Muscle layer of duodenum (tissue), 2 donors: ENCODE data around the gene AMZ2.
"Not testable (repeated sequence)": the region's sequence is repeated elsewhere in the genome, so short reads cannot be mapped to it uniquely, and the experiment has no call there.

Experiments used
- H3K27ac ChIP-seq: one replicate; pipeline ENCODE4 v1.7.0; 2013; ENCODE audit warnings: mild to moderate bottlenecking, low read length
- H3K27me3 ChIP-seq: one replicate; pipeline ENCODE4 v1.7.0; 2013; ENCODE audit warnings: low read depth, mild to moderate bottlenecking, control low read depth, low read length
- H3K36me3 ChIP-seq, 2 donors: one replicate each; pipeline ENCODE4 v1.7.0; 2013; ENCODE audit warnings: low read length in 2 of 2, control low read depth in 1 of 2, mild to moderate bottlenecking in 1 of 2; ENCODE audit not compliant: insufficient read depth in 2 of 2, control insufficient read depth in 1 of 2
- H3K4me1 ChIP-seq, 2 donors: one replicate each; pipeline ENCODE4 v1.7.0; 2013; ENCODE audit warnings: low read length in 2 of 2, mild to moderate bottlenecking in 2 of 2, control low read depth in 1 of 2, moderate library complexity in 1 of 2; ENCODE audit not compliant: insufficient read depth in 2 of 2, control insufficient read depth in 1 of 2
- H3K4me3 ChIP-seq, 2 donors: one replicate each; pipeline ENCODE4 v1.7.0; 2013; ENCODE audit warnings: low read length in 2 of 2, low read depth in 1 of 2, mild to moderate bottlenecking in 1 of 2
- H3K9me3 ChIP-seq, 2 donors: one replicate each; pipeline ENCODE4 v1.7.0; 2013; ENCODE audit warnings: low read length in 2 of 2, control low read depth in 1 of 2, mild to moderate bottlenecking in 1 of 2; ENCODE audit not compliant: control insufficient read depth in 1 of 2
- donor health status: healthy.

The AMZ2 gene

DNA sequence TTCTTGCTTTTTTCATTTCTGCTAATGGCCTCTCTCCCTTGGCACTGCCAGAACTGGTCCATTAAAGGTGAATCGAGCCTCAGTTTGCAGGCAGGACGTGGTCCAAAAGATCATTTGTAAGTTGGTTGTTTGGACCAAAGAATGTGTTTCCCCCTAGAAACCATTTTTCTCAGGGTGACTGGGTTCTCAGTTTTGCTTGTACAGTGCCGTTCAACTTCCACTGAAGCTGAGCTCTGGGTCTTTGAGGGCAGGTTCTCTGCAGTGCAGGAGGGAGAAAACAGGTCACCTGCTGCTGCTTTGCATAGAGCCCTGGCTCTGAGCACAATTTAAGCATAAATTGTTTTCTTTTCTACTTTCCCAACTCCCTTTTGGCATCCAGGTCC, 9.0 kb upstream of the AMZ2 start:
- Histone ChIP-seq H3K27ac (no peak overlapping the region), H3K4me3 (no peak overlapping the region), H3K27me3 (no peaks in the 10 kb centered on the region), H3K36me3 (no peaks in the 10 kb centered on the region), H3K4me1 (no peaks in the 10 kb centered on the region), H3K9me3 (no peaks in the 10 kb centered on the region)

GRCh38 chr17:68239632-68240366, 8.0 kb upstream of the AMZ2 start:
- Histone ChIP-seq H3K27ac (no peak overlapping the region), H3K36me3 (no peaks in the 10 kb centered on the region), H3K9me3 (no peaks in the 10 kb centered on the region), H3K4me1 (no peaks in the 10 kb centered on the region), H3K4me3 (no peak overlapping the region), H3K27me3 (no peaks in the 10 kb centered on the region)

- no peaks in the 10 kb centered on the region for H3K27me3 ChIP-seq
- peak overlapping the region in 1 of 2 donors; percentile 80 for H3K4me3 ChIP-seq
- peaks cover 6 to 18% of the 10 kb centered on the region in 2 donors for H3K4me1 ChIP-seq
- peaks cover under 1 to 8% of the 10 kb centered on the region in 2 donors for H3K36me3 ChIP-seq
- no peaks in the 10 kb centered on the region for H3K9me3 ChIP-seq
- no peak overlapping the region for H3K27ac ChIP-seq
Observed at GRCh38 chr17:68246271-68247028, 1.4 kb upstream of the AMZ2 start.

DNA sequence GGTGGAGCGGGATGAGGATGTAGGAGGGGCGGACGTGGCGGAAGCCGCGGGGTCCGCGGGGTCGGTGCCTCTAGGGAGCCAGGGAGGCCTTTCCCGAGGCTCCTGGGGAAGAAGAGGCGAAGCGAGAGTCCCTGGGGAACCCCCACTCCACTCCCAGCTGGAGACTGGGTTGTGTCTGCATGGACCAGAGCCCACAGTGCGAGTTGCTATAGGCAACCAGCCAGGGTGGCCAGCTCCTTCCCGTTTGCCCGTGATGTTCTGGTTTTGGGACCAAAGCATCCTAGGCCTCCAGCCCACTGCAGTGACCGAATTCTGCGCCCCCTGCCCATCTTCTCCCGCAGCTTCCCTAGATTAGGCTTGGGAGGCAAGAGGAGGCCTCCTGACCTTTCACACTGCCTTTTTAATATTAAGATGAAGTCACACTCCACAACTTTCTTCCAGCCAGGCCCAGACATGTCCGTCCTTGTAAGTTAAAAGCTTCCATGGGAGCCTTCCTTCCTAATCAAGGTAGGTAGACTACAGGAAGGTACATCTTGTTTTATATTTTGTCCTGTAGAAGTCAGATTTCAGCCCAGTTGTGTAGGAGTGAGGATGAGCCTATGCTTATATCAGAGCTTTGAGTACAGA, 469 bp downstream of the AMZ2 start:
- no peaks in the 10 kb centered on the region for H3K27me3 ChIP-seq
- H3K9me3 ChIP-seq, result no peaks in the 10 kb centered on the region
- H3K4me1 ChIP-seq, result peaks cover 6 to 18% of the 10 kb centered on the region in 2 donors
- H3K36me3 ChIP-seq, result peaks cover 9% of the 10 kb centered on the region in 2 donors
- H3K27ac ChIP-seq, result peak overlapping the region; percentile 95
- peak overlapping the region; percentile 69 to 80 for H3K4me3 ChIP-seq

DNA sequence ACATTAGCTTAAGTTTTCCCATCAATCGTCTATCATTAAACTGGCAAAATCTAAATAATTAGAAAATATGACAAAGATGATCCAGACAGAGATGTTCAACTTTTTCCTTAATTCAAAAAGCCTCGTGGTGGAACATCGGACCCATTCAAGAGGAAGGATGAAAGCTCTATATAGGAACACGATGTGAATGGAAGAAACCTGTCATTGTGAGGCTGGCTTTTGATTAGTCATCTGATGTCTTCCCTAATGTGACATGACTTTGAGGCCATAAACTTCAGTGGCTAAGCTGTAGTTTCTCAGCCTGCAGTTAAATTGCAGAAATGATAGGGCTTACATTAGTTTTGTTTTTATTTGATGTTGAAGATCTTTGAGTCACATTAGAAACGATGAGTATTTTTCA, 1.0 kb downstream of the AMZ2 start:
- H3K4me1 ChIP-seq, result peaks cover 6 to 18% of the 10 kb centered on the region in 2 donors
- H3K4me3 ChIP-seq, result peak overlapping the region; percentile 69 to 80
- peak overlapping the region; percentile 95 for H3K27ac ChIP-seq
- peaks cover 9 to 11% of the 10 kb centered on the region in 2 donors for H3K36me3 ChIP-seq
- H3K9me3 ChIP-seq, result no peaks in the 10 kb centered on the region
- no peaks in the 10 kb centered on the region for H3K27me3 ChIP-seq

- Histone ChIP-seq H3K4me3 (peak overlapping the region in 1 of 2 donors; percentile 80), H3K4me1 (peaks cover 6 to 18% of the 10 kb centered on the region in 2 donors)
Observed at GRCh38 chr17:68249354-68249765, 1.5 kb downstream of the AMZ2 start.

GRCh38 chr17:68253426-68253825, 5.6 kb downstream of the AMZ2 start:
- peaks cover 9 to 26% of the 10 kb centered on the region in 2 donors for H3K36me3 ChIP-seq
- H3K4me3 ChIP-seq, H3K27me3 ChIP-seq, H3K9me3 ChIP-seq, H3K27ac ChIP-seq: not testable (repeated sequence)
- H3K4me1 ChIP-seq, result peaks cover 5 to 12% of the 10 kb centered on the region in 2 donors

More at GRCh38 chr17:68249354-68249765, 1.5 kb downstream of the AMZ2 start:
- no peaks in the 10 kb centered on the region for H3K9me3 ChIP-seq
- no peaks in the 10 kb centered on the region for H3K27me3 ChIP-seq
- H3K36me3 ChIP-seq, result peaks cover 9 to 14% of the 10 kb centered on the region in 2 donors
- H3K27ac ChIP-seq, result peak overlapping the region; percentile 95

GRCh38 chr17:68255151-68255550, 7.3 kb downstream of the AMZ2 start:
- no peak overlapping the region for H3K4me3 ChIP-seq
- peaks cover 9 to 26% of the 10 kb centered on the region in 2 donors for H3K36me3 ChIP-seq
- H3K9me3 ChIP-seq, result no peaks in the 10 kb centered on the region
- no peak overlapping the region for H3K27ac ChIP-seq
- H3K4me1 ChIP-seq, result no peaks in the 10 kb centered on the region
- H3K27me3 ChIP-seq, result no peaks in the 10 kb centered on the region

- Histone ChIP-seq H3K36me3 (peaks cover 9 to 22% of the 10 kb centered on the region in 2 donors), H3K4me3 (no peak overlapping the region), H3K9me3 (no peaks in the 10 kb centered on the region), H3K27me3 (no peaks in the 10 kb centered on the region), H3K27ac (no peak overlapping the region), H3K4me1 (no peaks in the 10 kb centered on the region)
Observed at GRCh38 chr17:68255731-68256538, 8.1 kb downstream of the AMZ2 start.

DNA sequence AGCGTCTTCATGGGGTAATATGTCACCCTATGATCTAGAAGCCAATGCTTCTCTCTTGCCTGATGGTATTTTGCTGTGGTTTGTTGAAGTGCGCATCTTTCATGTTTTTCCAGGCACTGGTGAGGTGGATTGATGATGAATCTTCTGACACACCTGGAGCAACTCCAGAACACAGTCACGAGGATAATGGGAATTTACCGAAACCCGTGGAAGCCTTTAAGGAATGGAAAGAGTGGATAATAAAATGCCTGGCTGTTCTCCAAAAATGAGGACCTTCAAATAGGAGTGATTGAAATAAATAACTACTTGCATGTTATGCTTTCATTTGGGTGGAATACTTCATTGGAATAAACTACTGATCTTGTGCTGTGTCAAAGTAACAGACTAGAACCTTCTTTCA, 8.9 kb downstream of the AMZ2 start:
- not testable (repeated sequence) for H3K27ac ChIP-seq, H3K9me3 ChIP-seq, H3K27me3 ChIP-seq, H3K4me3 ChIP-seq, H3K4me1 ChIP-seq
- peaks cover 6 to 17% of the 10 kb centered on the region in 2 donors for H3K36me3 ChIP-seq
